GM19238 (cell line): ENCODE results near the gene WARS2.

Source experiments
- DNase-seq: peaks from one replicate; pipeline ENCODE4 v3.0.0; 2011; ENCODE audit warnings: low spot score; ENCODE audit not compliant: insufficient read length

WARS2 gene

DNA sequence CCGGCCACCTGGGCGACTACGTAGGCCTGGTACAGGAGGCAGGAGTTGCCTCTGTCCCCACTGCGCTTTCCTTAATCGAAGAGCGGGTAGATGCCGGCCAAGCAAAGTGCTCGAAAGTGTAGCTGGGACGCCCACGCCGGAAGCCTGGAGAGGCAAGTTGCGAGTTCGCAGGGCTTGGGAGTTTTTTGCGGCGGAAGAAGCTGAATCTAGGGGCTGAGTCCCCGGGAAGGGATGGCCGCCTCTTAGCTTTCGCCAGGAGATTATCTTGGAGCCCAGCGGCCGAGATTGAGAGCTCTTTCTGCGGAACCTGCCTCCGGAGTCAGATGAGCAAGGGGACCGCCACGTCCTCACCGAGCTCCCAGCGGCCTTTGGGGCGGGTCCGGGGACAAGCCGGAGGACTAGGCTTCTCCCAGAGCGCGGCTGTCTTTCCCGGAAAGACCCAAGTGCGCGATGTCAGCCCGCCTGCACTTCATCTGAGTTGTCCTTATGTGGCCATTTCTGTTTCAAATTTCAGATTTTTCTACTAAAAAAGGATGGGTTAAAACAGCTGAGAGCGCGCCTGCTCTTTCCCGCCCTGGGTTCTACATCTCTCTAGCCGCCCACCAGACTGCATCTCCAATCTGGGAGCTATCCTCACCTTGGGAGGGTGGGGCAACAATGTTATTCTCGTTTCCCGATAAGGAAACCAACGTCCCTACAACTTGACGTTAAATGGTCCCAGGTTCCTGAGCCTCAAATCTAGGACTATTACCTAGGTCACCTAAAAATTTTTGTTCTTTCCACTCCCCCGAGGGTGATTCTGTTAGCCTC, 139.9 kb downstream of the WARS2 start:
- no peak for DNase-seq

DNA sequence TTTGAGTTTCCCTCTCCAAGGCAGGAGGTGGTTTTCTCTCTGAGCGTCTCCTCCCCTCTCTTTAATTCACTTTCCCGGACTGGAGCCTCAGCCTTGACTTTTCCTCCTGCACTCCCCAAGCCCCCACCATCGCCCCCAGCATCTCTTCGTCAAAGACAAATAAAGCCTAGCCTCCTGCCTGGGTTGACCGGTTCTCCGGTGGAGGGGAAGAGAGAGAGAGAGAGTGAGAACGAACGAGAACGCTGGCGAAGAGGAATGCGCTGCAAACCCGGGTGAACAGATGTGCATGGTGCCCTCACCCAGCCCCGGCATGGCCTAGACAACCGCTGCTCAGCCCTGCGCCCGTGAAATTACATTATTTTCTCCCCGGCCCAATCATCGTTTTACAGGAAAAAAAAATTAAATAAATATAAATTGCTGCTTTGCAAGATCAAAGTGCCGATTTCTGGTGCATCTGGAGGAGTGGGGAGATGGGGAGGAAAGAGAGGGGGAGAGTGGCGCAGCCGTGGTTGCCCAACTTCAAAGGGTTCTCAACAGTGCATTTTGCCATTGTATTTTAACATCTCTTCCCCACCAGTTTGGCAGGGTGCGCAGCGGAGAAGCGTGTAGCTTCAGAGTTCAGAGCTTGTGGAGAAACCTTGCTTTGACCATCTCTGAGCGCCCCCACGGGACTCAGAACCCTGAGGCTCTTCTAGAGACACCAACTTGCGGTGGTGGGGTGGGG, 140.9 kb downstream of the WARS2 start:
- no peak for DNase-seq

DNA sequence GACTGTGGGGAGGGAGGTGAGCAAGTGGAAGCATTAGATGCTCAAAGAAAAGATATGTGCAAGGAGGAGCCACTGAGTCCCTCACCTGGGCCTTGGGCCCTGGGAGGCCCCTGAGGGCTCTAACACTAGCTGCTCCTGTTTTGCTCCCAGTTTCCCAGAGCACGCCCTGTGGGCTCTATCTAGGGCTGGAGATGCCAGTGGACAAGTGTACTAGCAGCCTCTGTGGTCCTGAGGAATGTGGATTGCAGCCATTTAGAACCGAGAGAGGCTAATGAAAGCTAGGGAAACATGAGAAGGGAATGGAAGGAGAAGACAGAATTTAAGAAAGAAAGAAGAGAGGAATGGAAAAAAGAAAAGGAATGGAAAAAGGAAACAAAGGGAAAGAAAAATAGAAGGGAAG, 142.3 kb downstream of the WARS2 start:
- no peak for DNase-seq

DNA sequence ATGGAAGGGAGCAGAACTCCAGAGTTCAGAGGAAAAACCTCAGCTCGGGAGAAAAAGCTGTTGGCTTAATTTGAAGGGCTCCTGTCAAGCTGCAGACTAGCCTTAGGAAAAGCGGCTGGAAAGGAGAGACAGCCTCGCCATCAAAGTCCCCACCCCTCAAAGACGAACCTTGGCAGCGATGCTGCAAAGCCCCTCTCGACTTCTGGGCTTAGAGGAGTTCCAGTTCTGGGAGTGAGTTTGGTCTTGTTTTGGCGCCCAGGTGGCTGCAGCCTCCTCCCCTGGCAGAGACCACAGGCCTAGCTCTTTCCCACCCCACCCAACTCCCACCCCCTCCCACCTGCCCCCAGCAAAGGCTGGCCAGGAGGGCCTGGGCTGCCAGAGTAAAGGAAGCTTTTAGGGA, 143.2 kb downstream of the WARS2 start:
- DNase-seq, result no peak

DNA sequence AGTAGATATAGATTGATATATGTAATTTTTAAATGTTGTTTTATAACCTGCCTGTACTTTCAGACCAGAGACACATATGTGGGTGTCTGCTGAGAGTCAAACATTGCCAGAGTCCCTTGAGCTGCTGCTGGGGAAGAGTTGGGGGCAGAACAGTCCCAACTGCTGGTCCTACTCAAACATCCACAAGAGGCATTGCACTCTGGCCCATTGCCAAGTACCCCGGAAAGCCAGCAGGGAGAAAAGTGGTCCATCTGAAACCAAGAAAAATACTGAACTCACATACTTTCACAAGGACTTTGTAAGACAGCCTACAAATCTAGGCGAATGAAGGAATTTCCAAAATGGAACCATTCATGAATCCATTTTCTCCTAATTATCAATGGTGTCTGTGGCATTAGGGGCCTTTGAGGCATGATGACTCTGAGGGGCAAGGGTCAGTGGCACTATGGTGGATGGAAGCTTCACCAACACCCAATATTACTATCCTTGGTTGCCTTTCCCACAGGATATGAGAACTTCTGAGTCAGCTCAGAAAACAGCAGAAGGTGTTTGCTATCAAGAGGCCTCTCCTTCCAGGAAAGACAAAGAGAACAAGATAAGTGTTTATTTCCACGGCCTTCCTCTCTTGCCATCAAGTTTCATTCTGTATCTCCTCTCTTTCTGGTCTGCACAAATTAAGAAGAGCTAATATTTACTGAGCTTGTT, 145.0 kb downstream of the WARS2 start:
- no peak for DNase-seq

DNA sequence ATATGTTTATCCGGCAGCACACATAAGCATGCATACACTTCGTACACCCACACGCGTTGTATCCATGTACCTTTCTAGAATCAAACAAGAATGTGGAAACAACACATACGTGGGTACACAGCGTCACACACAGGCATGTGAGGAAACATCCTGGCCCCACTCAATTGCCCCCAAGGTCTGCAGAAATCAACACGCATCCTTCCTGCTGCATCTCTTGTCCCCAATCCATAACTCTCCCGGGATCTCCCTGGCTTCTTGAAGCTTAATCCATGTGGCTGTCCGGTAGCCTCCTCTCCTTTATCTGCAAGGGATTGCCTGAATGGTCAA, 146.8 kb downstream of the WARS2 start:
- no peak for DNase-seq

DNA sequence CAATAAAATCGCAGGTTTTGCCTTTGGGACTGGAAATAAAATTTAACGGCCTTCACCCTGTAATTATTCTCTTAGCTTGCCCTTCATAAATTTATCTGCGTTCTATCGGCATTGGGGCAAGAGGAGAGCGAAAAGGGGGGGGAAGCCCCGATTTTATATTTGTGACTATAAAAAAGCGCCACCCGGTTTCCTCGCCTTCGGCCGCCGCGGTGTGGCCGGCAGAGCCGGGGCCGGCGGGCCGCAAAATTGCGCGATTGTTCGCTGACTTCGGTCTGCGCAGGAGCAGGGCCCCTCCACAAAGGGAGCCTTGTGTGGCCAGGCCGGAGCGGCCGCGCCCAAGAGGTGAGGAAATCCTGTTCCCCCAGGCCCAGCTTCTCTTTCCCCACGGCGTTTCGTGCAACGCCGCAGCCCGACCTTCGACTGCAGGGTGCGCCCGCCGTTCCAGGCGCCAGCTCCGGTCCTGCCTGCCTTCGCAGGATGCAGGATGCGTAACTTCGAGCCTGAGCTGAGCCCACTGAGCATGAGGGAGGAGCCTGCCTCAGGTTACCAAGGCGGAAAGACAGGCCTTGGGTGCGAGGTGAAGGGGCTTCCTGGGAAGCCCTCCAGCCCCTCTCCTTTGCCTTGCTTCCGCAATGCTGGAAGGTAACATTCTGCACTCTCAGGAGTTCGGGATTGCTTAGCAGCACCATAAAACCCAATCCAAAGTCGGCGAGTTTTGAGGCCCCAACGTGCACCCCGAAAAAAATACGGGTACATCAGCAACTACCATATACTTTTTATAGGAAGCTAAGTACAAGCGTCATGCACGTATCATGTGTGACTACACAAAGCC, 147.4 kb downstream of the WARS2 start:
- no peak for DNase-seq

DNA sequence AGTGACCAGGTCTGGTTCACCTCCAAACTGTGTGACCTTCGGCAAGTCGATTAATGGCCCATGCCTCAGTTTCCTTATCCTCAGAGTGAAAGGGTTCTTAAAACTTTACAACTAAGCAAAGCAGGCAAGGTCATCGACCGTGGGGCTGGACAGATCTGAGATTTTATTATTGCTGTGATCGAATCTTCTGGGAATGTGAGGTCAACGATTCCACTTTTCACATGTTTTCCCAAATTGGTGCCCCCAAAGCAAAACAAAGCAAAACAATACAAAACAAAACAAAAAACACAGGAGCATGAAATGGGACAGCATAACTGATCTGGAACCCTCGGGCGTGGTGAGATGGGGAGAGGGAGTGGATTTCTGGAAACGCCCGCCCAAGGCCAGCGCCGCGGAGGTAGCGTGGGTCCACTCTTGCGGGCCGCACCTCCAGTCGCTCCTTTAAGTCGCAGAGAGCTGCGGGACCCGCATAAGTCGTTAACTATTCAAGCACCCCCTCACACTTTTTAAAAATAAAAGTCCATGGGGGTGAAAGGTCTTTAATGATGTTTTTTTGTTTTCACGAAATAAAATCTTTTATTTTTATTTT, 148.1 kb downstream of the WARS2 start:
- no peak for DNase-seq

DNA sequence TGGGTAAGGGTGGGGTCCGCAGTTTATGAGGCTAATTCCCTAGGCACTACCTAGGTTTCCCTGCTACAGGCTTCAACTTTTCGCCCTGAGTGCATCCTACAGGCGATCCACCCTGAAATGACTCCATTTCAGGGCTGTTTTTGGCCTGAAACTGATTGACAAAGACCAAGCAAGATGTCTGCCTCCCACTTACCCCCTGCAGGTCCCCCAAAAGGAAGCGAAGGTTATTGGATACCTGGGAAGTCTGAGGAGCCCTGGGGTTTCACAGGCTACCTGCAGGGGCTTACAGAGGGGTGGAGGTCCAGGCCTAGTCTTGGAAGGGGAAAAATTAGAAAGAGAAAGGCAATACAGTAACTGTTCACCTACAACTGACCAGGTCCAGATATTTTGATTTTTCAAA, 149.0 kb downstream of the WARS2 start:
- DNase-seq, result no peak

DNA sequence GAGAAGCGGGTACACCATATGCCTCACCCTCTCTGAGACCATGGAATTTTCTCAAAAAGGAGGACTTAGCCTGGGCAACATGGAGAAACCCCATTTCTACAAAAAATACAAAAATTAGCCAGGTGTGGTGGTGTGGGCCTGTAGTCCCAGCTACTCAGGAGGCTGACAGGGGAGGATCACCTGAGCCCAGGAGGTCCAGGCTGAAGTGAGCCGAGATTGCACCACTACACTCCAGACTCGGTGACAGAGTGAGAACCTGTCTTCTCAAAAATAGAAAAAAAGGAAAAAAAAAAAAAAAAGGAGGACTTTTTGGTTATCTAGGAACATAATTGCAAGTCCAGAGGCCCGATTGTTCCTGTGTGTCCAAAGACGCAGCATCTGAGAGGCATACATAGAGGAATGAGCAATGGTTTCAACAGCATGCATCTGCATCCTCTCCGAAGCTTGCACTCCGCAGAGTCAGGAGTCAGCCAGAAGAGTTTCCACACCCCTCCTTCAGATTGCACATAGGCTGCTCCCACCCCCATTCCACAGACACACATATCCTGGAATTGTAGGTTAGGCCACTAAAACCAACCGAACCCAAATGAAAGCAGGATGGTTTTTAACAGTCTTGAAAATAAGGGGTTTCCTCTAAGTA, 149.8 kb downstream of the WARS2 start:
- no peak for DNase-seq

DNA sequence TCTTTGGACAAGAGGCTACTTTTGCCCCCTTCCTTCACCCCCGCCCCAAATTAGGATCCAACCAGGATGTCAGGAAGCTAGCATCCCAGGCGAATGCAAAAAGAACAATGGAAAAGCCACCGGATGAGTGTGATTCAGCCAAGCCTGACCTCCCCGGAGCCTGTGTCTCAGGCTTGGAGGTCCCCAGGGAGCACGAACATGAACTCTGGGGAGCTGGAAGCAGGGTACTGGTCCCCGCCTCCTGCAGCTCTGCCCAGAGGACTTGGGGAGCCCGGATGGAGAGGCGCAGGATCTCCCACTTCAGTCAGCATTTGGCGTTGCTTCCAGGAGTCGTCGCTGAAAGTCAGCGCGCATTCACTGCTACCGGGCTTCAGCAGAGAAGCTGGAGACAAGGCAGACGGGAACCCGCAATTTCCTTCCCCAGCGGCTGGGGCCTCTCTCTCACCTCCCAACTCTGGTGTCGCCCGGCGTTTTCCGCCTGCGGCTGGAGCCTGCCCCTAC, 150.5 kb downstream of the WARS2 start:
- no peak for DNase-seq

DNA sequence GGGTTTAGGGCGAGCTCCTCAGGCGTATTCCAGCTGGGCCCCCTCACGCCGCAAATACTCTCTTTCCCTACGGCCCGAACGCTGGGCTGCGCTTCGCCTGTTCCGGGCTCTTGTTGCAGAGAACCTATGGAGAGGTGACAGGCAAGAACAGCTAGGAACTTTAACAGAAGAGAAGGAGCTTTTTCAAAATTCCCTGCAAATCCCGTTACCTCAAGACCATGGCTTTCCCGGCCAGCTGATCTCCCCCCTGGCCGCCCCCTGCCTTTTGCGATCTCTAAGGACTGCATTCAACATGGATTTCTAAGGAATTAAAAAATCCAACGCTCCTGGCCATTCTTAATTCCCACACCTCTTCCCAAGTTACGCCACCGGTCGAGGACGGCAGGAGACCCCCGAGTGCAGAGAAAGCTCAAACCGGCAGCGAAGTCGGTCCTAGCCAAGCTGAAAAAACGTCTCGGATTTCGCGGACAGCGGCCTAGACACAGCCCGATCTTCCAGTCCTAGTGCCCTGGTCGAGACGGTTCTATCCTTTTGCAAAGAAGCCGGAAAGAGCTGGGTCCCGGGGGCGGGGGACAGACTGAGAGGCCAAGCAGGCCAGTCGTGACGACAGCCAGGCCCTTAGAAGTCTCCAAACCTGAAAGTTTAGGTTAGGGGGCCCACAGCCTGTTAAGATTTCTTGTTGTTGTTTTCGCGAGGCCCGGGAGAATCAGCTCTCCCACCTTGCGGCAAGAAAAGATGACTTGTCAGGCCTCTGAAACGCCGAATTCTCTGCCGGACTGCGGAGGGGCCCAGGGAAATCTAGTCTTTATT, 151.2 kb downstream of the WARS2 start:
- DNase-seq, result no peak

DNA sequence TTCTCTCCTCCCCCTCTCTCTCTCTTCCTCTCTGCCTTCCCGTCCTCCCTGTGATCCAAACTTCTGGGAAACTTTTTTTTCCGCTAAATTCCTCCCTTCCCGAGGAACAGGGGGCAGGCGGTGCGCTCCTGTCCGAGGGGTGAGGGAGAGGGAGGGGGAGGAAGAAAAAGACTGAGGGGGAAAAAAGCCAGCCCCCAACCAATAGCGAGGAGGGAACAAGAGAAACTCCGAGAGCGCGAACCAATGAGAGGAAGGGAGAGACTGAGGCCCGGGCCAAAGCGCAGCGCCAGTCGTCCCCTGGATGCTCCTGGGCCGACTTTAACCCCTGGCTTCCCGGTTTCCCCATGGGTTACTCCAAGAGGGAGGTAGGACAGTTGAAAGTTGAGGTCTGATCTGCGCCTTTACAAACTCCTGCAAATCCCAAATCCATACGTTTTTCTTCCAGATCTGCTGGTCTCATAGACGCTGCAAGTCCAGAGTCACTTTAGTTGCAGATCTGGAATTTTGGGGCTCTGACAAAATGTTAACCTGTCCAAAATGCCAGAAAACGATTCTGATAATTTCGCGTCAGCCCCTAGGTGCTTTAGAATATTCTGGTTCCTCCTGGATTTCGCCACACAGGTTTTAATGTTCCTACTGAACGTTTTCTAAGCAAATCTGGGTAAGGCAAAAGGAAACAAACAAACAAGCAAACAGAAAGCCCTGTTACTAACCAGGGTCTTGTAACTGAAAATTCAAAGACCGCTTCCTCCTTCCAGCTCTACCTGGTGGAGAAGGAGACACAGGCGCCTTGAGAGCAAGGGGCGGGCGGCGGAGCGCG, 152.1 kb downstream of the WARS2 start, which contains the start of gene TBX15:
TSS of gene TBX15 (minus strand) at position 158 of the 820 bp plus-strand sequence. CDS start 548 bp downstream, outside the sequence.
- no peak for DNase-seq

DNA sequence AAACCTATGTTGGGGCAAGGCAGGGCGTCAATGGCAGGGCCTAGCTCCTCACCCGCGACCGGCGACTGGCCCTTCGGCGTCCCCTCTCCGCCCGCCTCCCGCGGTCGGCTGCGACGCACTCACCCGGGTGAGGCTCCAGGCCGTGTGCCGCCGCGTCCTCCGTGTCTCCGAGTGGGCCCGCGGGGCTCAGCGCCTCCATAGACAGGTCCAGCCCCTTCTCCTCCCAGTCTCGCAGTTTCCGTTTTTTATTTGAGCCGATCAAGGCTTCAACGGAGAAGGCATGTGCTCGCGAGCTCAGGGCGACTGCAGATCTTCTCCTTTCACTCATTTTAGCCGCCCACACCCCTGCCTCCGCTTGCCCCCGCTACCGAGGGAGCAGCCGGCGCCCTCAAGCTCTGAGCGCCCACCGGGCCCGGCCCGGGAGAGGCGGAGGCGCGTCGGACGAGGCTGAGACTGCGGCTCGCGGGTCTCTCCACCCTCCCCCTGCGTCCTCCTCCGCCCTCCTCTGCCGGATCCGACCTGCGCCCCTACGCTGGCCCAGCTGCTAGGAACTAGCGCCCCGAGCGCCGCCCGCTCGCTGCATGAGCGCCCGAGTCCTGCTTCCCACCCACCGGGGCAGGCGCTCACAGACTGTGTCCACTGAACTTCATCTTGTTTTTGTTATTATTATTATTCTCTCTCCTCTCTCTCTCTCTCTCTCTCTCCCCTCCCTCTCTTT, 152.8 kb downstream of the WARS2 start:
- DNase-seq, result no peak

DNA sequence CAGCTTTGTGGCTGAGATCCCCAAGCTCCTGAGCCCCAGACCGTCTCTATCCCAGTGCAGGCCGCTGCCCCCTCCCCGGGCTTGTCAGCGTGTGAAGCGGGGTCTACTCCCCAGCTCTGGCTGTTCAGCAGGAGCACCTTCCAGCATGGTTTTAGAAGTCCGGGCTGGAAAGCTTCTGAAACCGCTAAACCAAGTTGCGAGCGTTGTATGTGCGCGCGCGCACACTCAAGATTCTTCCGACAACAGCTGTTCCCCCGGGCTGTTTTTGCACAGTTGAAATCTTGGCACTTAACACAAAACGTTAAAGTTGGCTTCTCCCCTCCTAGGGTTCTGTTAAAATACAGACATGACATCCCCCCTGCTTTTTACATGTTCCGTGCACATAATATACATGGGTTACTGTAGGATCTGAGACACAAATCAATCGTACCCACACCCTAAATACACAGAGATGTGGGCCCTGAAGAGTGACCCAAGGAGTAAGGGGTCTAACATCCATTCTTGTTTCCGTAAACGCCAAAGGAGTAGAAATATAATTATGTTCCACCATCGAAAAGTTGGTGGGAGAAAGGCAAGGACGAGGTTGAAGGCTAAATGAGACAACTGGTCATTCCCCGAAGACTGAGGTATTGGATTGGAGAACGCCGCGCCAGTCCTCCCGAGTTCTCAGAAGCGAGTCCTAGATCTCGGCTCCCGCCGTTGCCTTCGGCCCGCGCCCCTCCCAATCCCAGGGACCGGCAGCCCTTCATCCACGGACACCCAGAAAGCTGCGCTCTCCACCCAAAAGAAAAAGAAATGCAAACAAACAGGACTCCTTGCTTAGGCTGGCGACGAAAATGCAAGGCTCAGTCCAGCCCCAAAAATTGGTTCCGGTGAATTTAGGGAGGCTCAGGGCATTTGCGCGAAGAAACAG, 153.6 kb downstream of the WARS2 start:
- no peak for DNase-seq

DNA sequence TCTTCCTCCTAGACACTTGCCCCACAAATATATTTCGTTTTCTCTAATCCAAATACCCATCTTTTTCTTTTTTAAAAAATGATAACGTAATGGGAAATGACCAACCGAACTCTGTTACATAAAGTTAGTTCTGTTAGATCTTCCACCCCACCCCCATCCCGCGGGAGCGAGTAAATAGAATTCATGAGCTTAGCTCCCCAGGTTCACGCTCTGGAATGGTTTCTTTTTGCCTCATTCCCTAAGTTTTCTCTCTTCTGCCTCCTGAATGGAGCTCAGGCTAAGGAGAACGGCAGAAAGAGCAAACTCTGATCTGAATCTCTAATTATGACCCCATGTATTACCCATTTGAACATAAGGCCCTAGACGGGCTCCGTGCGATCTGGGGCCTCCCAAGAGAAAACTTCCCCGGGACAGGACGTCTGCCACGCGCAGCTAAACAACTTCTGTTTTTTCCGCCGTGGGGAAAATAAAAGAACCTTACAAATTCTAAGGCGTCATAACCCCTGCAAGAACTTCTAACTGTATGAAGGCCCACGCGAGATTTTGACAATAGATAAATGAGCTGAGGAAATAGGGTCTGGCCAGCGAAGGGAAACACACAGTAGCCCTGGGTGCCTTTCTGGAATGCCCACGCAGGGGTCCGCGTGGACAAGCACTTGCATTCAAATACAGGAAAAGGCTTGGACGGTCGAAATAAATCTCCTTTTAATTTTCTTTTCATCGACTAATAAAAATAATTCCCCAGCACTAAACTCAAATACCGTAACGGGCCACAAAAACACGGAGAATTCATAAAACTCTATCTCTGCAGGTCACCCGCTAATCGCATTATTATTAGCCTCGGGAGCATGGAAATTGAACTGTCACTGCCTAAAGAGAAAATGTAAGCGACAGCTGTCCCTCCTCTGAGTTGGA, 154.6 kb downstream of the WARS2 start:
- DNase-seq, result no peak
